Measurements from ENCODE around the gene GNG7.

GRCh38 chr19:2739602-2740313 lies 37.3 kb upstream of the GNG7 start, which contains the start of gene SLC39A3:
- TF ChIP-seq EZH2 (IDR thresholded peaks at IDR 0.05; ENCODE audit: borderline replicate concordance, low read depth, low read length, severe bottlenecking) = no peak
- no peak for TF ChIP-seq CTCF (IDR thresholded peaks at IDR 0.05; ENCODE audit: extremely low read depth in 1 of 2, insufficient read depth in 1 of 2, low read depth in 1 of 2, low read length in 2 of 2)
- TF ChIP-seq MYC (IDR thresholded peaks at IDR 0.05; ENCODE audit: low read depth, low read length) = no peak
- TF ChIP-seq POLR2A (IDR thresholded peaks at IDR 0.05; ENCODE audit: low read depth, low read length) = no peak

Data from endothelial cell of umbilical vein (primary cell).